ENCODE measurements around the gene COL6A2.
"Not testable (repeated sequence)": the region's sequence is repeated elsewhere in the genome, so short reads cannot be mapped to it uniquely, and the experiment has no call there.

COL6A2 gene

GRCh38 chr21:46093668-46094400 is 4.1 kb upstream of the COL6A2 start:
- DNase-seq (ENCODE audit: low spot score): no peak

- no peak for DNase-seq (ENCODE audit: low spot score)
Observed at GRCh38 chr21:46094401-46095082, 3.4 kb upstream of the COL6A2 start.

- DNase-seq (ENCODE audit: low spot score): no peak
Observed at GRCh38 chr21:46095083-46095719, 2.7 kb upstream of the COL6A2 start.

GRCh38 chr21:46095814-46096595 is 1.9 kb upstream of the COL6A2 start:
- DNase-seq (ENCODE audit: low spot score): no peak

- no peak for DNase-seq (ENCODE audit: low spot score)
Observed at GRCh38 chr21:46096596-46097335, 1.1 kb upstream of the COL6A2 start.

GRCh38 chr21:46098303-46099141 is 610 bp downstream of the COL6A2 start:
- DNase-seq (ENCODE audit: low spot score): no peak

- no peak for DNase-seq (ENCODE audit: low spot score)
Observed at GRCh38 chr21:46099476-46099875, 1.6 kb downstream of the COL6A2 start.

- no peak for DNase-seq (ENCODE audit: low spot score)
Observed at GRCh38 chr21:46100020-46100419, 2.1 kb downstream of the COL6A2 start.

- no peak for DNase-seq (ENCODE audit: low spot score)
Observed at GRCh38 chr21:46100426-46100825, 2.5 kb downstream of the COL6A2 start.

GRCh38 chr21:46100906-46101305 is 3.0 kb downstream of the COL6A2 start:
- DNase-seq (ENCODE audit: low spot score): no peak

GRCh38 chr21:46104104-46104503 is 6.2 kb downstream of the COL6A2 start:
- DNase-seq (ENCODE audit: low spot score): no peak

- not testable (repeated sequence) for DNase-seq (ENCODE audit: low spot score)
Observed at GRCh38 chr21:46107376-46107775, 9.5 kb downstream of the COL6A2 start.

- no peak for DNase-seq (ENCODE audit: low spot score)
Observed at GRCh38 chr21:46108827-46109312, 11.0 kb downstream of the COL6A2 start.

- no peak for DNase-seq (ENCODE audit: low spot score)
Observed at GRCh38 chr21:46109313-46110221, 11.7 kb downstream of the COL6A2 start.

GRCh38 chr21:46110499-46111192 is 12.7 kb downstream of the COL6A2 start:
- no peak for DNase-seq (ENCODE audit: low spot score)

GRCh38 chr21:46111193-46111571 is 13.3 kb downstream of the COL6A2 start:
- no peak for DNase-seq (ENCODE audit: low spot score)

GRCh38 chr21:46111857-46112724 is 14.2 kb downstream of the COL6A2 start:
- DNase-seq (ENCODE audit: low spot score): no peak

All from SK-N-DZ (cell line).